Colonic mucosa (tissue), 4 donors: Measurements from ENCODE around the gene DMXL1. TPM values are rescaled to one million over a fixed set of nuclear protein-coding genes. Genes with fewer than 3 reads are reported as not detected.

Source experiments
- DNase-seq: peaks from one replicate; pipeline ENCODE4 v3.0.0-alpha.2; 2020
- H3K27ac ChIP-seq: fragments of 200-600 bp; one replicate; pipeline ENCODE4 v1.8.0; 2021
- H3K27me3 ChIP-seq: fragments of 200-600 bp; one replicate; pipeline ENCODE4 v1.8.0; 2021
- H3K36me3 ChIP-seq: fragments of 200-600 bp; one replicate; pipeline ENCODE4 v1.8.0; 2021
- H3K4me1 ChIP-seq: fragments of 200-600 bp; one replicate; pipeline ENCODE4 v1.8.0; 2021; ENCODE audit warnings: mild to moderate bottlenecking
- H3K4me3 ChIP-seq: fragments of 200-600 bp; one replicate; pipeline ENCODE4 v1.8.0; 2021
- H3K9ac ChIP-seq, 2 donors: one replicate each; pipeline ENCODE4 v1.7.0; 2013; ENCODE audit warnings: control low read depth in 2 of 2, low read depth in 2 of 2, low read length in 2 of 2
- H3K9me3 ChIP-seq: fragments of 200-600 bp; one replicate; pipeline ENCODE4 v1.8.0; 2021
- intact Hi-C: fragments of 100-400 bp; cut with DNase I; formaldehyde crosslinking; loops from one replicate; pipeline ENCODE4 v1.14.1; 2022
- total RNA-seq, 2 donors: library from RNA; stranded (reverse); fragmentation: NEBNext Ultra II Directional in 1 of 2; extraction: Animal tissue kit (Norgen Biotek cat#: 25700) in 1 of 2; gene quantifications; one replicate each; pipeline ENCODE4 v1.2.1, GENCODE V29; 2021
- TF ChIP-seq, protein P1 (sequence below): fragments of 200-600 bp; IDR thresholded peaks from one replicate; pipeline ENCODE4 v1.8.0; 2022; ENCODE audit warnings: antibody characterized with exemption, mild to moderate bottlenecking
- donor health status: healthy.
- donor health status: DM: no; HTN: no; CAD: no.
- donor health status: DM: no; HTN: no; CAD: no.

Gene DMXL1
- total RNA-seq, 2 donors from 2014 or later, result 28.7 to 38.3 TPM

GRCh38 chr5:119028575-119028974 lies 42.3 kb upstream of the DMXL1 start:
- no peak overlapping the region for H3K4me3 ChIP-seq
- H3K27ac ChIP-seq, result no peak overlapping the region
- intact Hi-C loops, result loop anchor here (10.0 kb wide), 1 partner anchor 386 kb away; no protein-coding TSS in a partner anchor
- H3K27me3 ChIP-seq, result no peaks in the 10 kb centered on the region
- H3K9me3 ChIP-seq, result no peaks in the 10 kb centered on the region
- H3K36me3 ChIP-seq, result no peaks in the 10 kb centered on the region
- no peak for DNase-seq
- TF ChIP-seq, protein P1, sequence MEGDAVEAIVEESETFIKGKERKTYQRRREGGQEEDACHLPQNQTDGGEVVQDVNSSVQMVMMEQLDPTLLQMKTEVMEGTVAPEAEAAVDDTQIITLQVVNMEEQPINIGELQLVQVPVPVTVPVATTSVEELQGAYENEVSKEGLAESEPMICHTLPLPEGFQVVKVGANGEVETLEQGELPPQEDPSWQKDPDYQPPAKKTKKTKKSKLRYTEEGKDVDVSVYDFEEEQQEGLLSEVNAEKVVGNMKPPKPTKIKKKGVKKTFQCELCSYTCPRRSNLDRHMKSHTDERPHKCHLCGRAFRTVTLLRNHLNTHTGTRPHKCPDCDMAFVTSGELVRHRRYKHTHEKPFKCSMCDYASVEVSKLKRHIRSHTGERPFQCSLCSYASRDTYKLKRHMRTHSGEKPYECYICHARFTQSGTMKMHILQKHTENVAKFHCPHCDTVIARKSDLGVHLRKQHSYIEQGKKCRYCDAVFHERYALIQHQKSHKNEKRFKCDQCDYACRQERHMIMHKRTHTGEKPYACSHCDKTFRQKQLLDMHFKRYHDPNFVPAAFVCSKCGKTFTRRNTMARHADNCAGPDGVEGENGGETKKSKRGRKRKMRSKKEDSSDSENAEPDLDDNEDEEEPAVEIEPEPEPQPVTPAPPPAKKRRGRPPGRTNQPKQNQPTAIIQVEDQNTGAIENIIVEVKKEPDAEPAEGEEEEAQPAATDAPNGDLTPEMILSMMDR, result no peak
- no peak overlapping the region for H3K9ac ChIP-seq
- H3K4me1 ChIP-seq, result no peaks in the 10 kb centered on the region

- Histone ChIP-seq H3K9ac (no peak overlapping the region), H3K27me3 (no peaks in the 10 kb centered on the region), H3K27ac (no peak overlapping the region), H3K4me3 (no peak overlapping the region), H3K9me3 (no peaks in the 10 kb centered on the region), H3K36me3 (no peaks in the 10 kb centered on the region), H3K4me1 (no peaks in the 10 kb centered on the region)
- intact Hi-C loops, result no loop called here
- DNase-seq, result no peak
- TF ChIP-seq, protein P1, result no peak
Measured at GRCh38 chr5:119031011-119031886, 39.6 kb upstream of the DMXL1 start.

DNA sequence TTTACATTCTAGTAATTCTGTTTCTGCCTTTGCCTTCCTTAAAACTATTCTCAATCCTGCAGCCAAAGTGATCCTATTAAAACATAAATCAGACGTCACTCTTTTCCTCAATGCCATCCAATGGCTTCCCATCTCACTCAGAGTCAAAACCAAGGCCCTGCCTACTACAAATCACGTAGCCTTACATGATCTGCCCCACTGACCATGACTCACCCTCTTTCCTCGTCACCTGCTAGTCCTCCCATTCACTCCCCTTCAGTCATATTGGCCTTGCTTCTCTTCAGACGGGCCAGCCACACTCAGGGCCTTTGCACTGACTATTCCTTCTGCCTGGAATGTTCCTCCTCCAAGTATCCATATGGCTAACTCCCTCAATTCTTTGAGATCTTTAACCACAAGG lies 39.0 kb upstream of the DMXL1 start:
- intact Hi-C loops, result no loop called here
- DNase-seq, result no peak
- H3K4me1 ChIP-seq, result no peaks in the 10 kb centered on the region

DNA sequence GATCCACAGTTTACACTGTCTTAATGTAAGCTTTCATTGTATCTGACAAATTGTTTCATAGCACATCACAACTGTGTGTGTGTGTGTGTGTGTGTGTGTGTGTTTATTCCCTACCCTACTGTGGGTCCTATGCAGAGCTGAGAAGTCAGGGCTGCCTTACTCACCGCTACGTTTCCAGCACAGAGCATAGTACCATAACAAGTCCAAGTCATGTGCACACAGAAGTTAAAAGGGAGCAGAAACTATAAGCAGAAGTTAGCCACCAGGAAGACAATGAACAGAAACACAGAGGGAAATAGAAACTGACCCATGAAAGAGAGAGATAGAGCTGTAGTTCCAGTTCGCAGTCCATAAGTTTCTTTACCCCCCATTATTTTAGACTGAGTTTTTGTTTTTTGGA lies 38.2 kb upstream of the DMXL1 start:
- intact Hi-C loops, result no loop called here
- H3K9me3 ChIP-seq, result no peaks in the 10 kb centered on the region
- H3K9ac ChIP-seq, result no peak overlapping the region
- no peaks in the 10 kb centered on the region for H3K27me3 ChIP-seq
- H3K27ac ChIP-seq, result no peak overlapping the region
- DNase-seq, result no peak
- no peaks in the 10 kb centered on the region for H3K4me1 ChIP-seq
- TF ChIP-seq, protein P1, result no peak
- H3K4me3 ChIP-seq, result no peak overlapping the region
- no peaks in the 10 kb centered on the region for H3K36me3 ChIP-seq

More for the DNA sequence above, 39.0 kb upstream of the DMXL1 start:
- Histone ChIP-seq H3K27me3 (no peaks in the 10 kb centered on the region), H3K27ac (no peak overlapping the region), H3K9me3 (no peaks in the 10 kb centered on the region), H3K4me3 (no peak overlapping the region), H3K9ac (no peak overlapping the region), H3K36me3 (no peaks in the 10 kb centered on the region)
- TF ChIP-seq, protein P1, result no peak

DNA sequence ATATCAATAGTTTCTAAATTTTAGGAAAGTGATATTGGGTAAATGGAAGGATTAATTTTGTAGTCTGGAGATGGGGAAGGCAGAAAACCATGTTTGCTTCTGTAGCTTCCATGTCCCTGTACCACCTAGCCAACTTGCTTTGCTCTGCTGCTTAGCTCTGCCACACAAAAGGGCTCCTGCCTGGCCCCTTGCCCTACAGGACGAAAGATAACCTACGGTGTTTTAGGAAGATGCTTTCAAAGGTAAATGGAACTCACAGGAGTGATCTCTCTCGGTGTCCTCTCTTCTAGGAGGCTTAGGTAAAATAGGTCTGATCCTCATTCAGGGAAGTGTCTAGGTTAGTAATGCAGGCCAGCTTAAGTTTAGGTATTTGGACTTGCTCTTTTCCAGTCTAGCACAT lies 37.8 kb upstream of the DMXL1 start:
- intact Hi-C loops, result no loop called here
- Histone ChIP-seq H3K36me3 (no peaks in the 10 kb centered on the region), H3K4me1 (no peaks in the 10 kb centered on the region), H3K27me3 (no peaks in the 10 kb centered on the region), H3K4me3 (no peak overlapping the region), H3K9me3 (no peaks in the 10 kb centered on the region), H3K27ac (no peak overlapping the region), H3K9ac (no peak overlapping the region)
- TF ChIP-seq, protein P1, result no peak
- no peak for DNase-seq
